ENCODE results near the gene NLGN4X.

DNA sequence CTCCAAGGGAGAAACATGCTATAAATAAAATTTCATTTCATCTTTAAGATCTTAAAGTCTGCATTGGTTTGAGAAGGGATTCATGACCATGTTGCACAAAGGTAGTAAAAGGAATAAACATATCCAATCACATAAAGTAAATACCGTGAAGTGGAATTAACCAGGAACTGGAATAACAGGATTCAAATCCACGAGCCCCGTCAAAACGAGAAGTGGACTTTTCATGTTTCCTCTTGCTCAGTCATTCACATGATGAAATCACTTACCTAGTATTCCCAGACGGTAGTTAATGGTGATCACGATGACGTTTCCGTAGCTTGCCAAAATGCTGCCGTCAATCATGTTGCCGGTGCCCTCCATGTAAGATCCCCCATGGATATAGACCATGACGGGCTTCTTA is 199.7 kb downstream of the NLGN4X start:
- TF ChIP-seq EZH2 (IDR thresholded peaks at IDR 0.05; ENCODE audit: borderline replicate concordance, low read depth, low read length, poor library complexity, severe bottlenecking), result no peak
- TF ChIP-seq, protein P1, sequence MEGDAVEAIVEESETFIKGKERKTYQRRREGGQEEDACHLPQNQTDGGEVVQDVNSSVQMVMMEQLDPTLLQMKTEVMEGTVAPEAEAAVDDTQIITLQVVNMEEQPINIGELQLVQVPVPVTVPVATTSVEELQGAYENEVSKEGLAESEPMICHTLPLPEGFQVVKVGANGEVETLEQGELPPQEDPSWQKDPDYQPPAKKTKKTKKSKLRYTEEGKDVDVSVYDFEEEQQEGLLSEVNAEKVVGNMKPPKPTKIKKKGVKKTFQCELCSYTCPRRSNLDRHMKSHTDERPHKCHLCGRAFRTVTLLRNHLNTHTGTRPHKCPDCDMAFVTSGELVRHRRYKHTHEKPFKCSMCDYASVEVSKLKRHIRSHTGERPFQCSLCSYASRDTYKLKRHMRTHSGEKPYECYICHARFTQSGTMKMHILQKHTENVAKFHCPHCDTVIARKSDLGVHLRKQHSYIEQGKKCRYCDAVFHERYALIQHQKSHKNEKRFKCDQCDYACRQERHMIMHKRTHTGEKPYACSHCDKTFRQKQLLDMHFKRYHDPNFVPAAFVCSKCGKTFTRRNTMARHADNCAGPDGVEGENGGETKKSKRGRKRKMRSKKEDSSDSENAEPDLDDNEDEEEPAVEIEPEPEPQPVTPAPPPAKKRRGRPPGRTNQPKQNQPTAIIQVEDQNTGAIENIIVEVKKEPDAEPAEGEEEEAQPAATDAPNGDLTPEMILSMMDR (conservative IDR thresholded peaks at IDR 0.05; ENCODE audit: low read depth, low read length), result no peak
